Measurements from ENCODE around the gene TGM5.

The TGM5 gene

DNA sequence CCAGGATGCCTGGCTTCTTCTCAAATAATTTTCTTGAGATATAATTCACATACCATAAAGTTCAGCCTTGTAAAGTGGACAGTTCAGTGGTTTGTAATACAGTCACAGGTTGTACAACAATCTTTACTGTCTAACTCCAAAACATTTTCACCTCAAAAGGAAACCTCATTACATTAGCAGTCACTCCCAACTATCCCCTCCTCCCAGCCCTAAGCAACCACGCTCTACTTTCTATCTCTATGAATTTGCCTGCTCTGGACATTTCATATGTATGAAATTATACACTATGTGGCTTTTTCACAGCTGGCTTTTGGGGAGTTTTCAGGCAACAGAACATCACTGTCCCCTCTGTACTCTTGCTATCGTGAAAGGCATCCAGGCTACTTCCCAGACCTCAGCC is 17.5 kb downstream of the TGM5 start:
- no peak overlapping the region for H3K4me3 ChIP-seq (ENCODE audit: low read depth, low read length)
- no peak for DNase-seq (ENCODE audit: low read depth)
- TF ChIP-seq, protein P1, sequence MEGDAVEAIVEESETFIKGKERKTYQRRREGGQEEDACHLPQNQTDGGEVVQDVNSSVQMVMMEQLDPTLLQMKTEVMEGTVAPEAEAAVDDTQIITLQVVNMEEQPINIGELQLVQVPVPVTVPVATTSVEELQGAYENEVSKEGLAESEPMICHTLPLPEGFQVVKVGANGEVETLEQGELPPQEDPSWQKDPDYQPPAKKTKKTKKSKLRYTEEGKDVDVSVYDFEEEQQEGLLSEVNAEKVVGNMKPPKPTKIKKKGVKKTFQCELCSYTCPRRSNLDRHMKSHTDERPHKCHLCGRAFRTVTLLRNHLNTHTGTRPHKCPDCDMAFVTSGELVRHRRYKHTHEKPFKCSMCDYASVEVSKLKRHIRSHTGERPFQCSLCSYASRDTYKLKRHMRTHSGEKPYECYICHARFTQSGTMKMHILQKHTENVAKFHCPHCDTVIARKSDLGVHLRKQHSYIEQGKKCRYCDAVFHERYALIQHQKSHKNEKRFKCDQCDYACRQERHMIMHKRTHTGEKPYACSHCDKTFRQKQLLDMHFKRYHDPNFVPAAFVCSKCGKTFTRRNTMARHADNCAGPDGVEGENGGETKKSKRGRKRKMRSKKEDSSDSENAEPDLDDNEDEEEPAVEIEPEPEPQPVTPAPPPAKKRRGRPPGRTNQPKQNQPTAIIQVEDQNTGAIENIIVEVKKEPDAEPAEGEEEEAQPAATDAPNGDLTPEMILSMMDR (conservative IDR thresholded peaks at IDR 0.05; ENCODE audit: low read depth, low read length): no peak

DNA sequence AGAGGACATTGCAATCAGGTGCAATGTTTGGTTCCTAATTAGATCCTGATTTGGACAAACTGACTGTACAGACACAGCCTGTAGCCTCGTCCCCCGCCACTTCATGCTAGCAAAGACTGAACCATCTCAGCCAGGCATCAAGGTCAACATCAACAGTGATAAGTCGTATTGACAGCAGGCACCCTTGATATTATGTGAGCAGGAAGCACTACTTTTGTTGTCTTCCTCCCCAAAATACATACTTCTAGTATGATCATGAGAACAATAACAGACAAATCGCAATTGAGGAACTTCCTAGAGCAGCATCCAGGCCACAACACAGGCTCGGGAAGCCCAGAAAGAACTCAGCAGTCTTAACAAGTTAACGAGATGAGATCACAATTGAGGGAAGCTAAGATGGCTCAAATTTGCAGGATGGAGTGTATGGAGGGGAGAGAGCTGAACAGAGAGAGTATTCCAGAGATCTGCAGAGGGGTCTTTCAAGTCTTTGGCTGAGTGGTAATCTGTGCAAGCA is 20.4 kb downstream of the TGM5 start:
- TF ChIP-seq, protein P1 (conservative IDR thresholded peaks at IDR 0.05; ENCODE audit: low read depth, low read length): no peak
- DNase-seq (ENCODE audit: low read depth): no peak

DNA sequence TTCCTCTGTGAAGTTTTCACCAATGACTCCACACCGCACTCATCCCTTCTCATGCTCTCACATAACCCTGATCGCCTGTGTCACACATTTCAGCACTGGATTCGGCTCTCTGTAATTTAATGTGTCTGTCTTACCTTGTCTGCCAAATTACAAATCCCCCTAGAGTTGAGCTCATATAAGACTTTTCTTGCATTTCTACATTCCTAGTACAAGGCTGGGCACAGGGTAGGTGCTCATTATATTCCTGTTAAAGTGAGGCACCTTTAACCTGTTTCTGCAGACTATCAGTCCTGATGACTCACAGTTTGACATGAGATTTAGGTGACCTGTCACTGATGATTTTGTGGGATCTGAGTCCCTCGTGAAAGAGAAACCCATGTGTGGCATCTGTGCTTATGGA is 22.6 kb downstream of the TGM5 start:
- H3K4me3 ChIP-seq (ENCODE audit: low read depth, low read length): no peak overlapping the region
- DNase-seq (ENCODE audit: low read depth): no peak
- TF ChIP-seq, protein P1 (conservative IDR thresholded peaks at IDR 0.05; ENCODE audit: low read depth, low read length): no peak

More for the DNA sequence above, 20.4 kb downstream of the TGM5 start:
- H3K4me3 ChIP-seq (ENCODE audit: low read depth, low read length): no peak overlapping the region

DNA sequence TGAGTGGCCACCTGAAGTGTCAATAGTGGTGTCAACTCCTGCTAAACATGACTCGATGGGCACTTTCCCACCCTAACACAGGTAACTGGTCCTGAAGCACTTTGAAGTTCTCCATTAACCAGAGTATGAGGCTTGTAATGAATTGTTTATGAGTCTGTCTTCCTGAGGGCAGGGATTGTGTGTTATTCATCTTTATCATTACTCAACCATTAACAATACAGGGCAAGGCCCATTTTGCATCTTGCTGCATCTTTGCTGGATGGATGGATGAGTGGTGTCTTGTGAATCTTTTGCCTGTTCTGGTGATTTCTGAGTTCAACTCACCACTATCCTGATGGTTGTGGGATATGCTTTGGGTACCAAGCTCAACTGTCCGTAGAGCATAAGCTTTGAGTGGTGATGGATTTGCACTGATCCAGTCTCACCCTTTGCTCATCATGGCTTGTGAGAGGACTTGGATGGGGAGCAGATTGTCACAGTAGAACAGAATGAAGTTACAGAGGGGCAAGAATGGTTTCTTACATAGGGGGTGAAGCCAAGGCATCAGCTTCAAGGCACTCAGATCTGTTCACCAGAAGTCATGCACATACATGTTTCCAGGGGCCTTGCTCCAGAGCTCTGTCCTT is 23.6 kb downstream of the TGM5 start:
- H3K4me3 ChIP-seq (ENCODE audit: low read depth, low read length): no peak overlapping the region
- no peak for DNase-seq (ENCODE audit: low read depth)
- TF ChIP-seq, protein P1 (conservative IDR thresholded peaks at IDR 0.05; ENCODE audit: low read depth, low read length): no peak

DNA sequence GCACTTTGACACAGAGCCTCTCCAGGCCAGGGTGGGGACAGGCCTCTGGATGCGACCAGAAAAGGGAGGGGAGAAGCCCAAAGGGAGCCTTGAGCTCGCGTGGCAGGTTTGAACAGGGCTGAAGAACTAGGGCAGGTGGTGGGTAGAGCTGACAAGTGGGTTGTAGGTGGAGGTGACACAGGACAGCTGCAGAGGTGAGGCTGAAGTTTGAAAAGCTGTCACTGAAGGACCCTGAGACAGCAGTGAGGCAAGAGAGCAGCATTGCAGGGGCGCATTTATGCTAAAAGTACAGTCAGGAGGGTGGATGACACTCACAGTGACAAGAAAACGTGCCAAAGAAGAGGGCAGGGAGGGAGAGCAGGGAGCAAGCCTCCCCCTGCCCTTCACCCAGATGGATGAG is 24.1 kb downstream of the TGM5 start:
- TF ChIP-seq, protein P1 (conservative IDR thresholded peaks at IDR 0.05; ENCODE audit: low read depth, low read length): no peak
- no peak for DNase-seq (ENCODE audit: low read depth)
- H3K4me3 ChIP-seq (ENCODE audit: low read depth, low read length): no peak overlapping the region

DNA sequence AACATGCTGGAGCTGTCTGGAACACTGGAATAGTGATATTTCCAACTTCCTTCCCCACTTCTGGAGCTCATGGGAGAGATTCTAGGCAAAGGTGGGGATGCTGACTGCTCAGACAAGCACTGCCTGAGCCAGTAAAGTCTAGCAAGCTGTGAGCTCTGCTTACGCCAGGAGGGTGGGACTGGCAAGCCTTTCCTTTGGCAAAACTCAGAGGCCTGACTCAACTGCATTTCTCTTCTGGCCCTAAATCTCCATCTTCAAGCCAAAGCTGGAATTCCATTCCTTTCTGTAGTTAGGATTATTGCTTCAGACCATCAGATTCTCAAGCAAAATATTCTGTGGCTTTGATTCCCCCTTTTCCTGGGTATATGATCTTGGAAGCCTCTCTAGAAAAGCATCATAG is 25.6 kb downstream of the TGM5 start:
- TF ChIP-seq, protein P1 (conservative IDR thresholded peaks at IDR 0.05; ENCODE audit: low read depth, low read length): no peak
- peak; percentile 10 for DNase-seq (ENCODE audit: low read depth)

More for the DNA sequence above, 25.6 kb downstream of the TGM5 start:
- no peak overlapping the region for H3K4me3 ChIP-seq (ENCODE audit: low read depth, low read length)
